Measurements from ENCODE around the gene PLEKHA7.

GRCh38 chr11:16786131-16786530 is 228.1 kb downstream of the PLEKHA7 start:
- TF ChIP-seq MAX (IDR thresholded peaks at IDR 0.05; ENCODE audit: low read depth, low read length) (no peak), POLR2A (IDR thresholded peaks at IDR 0.05; ENCODE audit: extremely low read depth, insufficient read length) (no peak), CTCF (IDR thresholded peaks at IDR 0.05; ENCODE audit: low read depth, low read length) (no peak), MYC (IDR thresholded peaks at IDR 0.05; ENCODE audit: low read depth, low read length) (no peak)
